Right lobe of liver (tissue), 6 donors: ENCODE results near the gene SLU7. TPM values are rescaled to one million over a fixed set of nuclear protein-coding genes. Genes with fewer than 3 reads are reported as not detected.

Source experiments
- ATAC-seq, 4 donors: fragments of 200-7000 bp; cut with Tn5 transposase; one replicate each; pipeline ENCODE4 v1.9.1; 2020; ENCODE audit warnings: mild to moderate bottlenecking in 4 of 4, moderate library complexity in 4 of 4
- DNase-seq, 3 donors: peaks; one replicate each; pipeline ENCODE4 v3.0.0-alpha.2; 2020
- H3K27ac ChIP-seq, 3 donors: fragments of 200-600 bp; one replicate each; pipeline ENCODE4 v1.8.0; 2022
- H3K27me3 ChIP-seq, 2 donors: fragments of 200-600 bp; one replicate each; pipeline ENCODE4 v1.8.0; 2022
- H3K36me3 ChIP-seq, 4 donors: fragments of 200-600 bp; sonication (generic) in 1 of 4; one replicate each; pipeline versions ENCODE4 v1.5.1 to v1.8.0; 2017 to 2022; ENCODE audit warnings: control low read depth in 1 of 4
- H3K4me1 ChIP-seq, 4 donors: fragments of 200-600 bp; sonication (generic) in 1 of 4; one replicate each; pipeline versions ENCODE4 v1.5.1 to v1.8.0; 2017 to 2022; ENCODE audit warnings: control low read depth in 1 of 4
- H3K4me3 ChIP-seq, 3 donors: fragments of 200-600 bp; one replicate each; pipeline ENCODE4 v1.8.0; 2022
- H3K9me3 ChIP-seq, 4 donors: fragments of 200-600 bp; sonication (generic) in 1 of 4; one replicate each; pipeline versions ENCODE4 v1.5.1 to v1.8.0; 2017 to 2022; ENCODE audit warnings: control low read depth in 1 of 4
- POLR2A ChIP-seq: fragments of 450-650 bp; IDR thresholded peaks from one replicate; pipeline ENCODE4 v1.6.1; 2017; ENCODE audit warnings: antibody characterized with exemption, mild to moderate bottlenecking
- WGBS: methylation state at CpG from one replicate; pipeline ENCODE4 v1.1.6; 2018; ENCODE audit warnings: low coverage, low lambda C conversion rate; ENCODE audit not compliant: insufficient coverage; ENCODE audit errors: missing lambda C conversion rate; 5-methylcytosine and 5-hydroxymethylcytosine counted together
- intact Hi-C, 2 donors: fragments of 100-400 bp; cut with DNase I; formaldehyde crosslinking; loops; one replicate each; pipeline versions ENCODE4 v1.11.2 to v1.14.1; 2022
- total RNA-seq, 6 experiments: library from RNA; depleted of rRNA in 2 of 6; stranded (reverse); fragments of >200 nt in 2 of 6; fragmentation: NEBNext Ultra II Directional in 3 of 6; extraction: Animal tissue kit (Norgen Biotek cat#: 25700) in 3 of 6; gene quantifications; one replicate each; pipeline versions ENCODE4 v1.1.0 to v1.2.4, GENCODE V29; 2016 to 2023
- TF ChIP-seq, protein P1 (sequence below), 4 donors: fragments of 200-600 bp in 3 of 4; fragments of 450-650 bp in 1 of 4; IDR thresholded peaks; one replicate each; pipeline versions ENCODE4 v1.5.1 to v1.8.0; 2016 to 2022; ENCODE audit warnings: antibody characterized with exemption in 4 of 4, mild to moderate bottlenecking in 2 of 4
- donor health status: DM: no; HTN: yes; CAD: no.
- donor health status: DM: no; HTN: no; CAD: no.
- donor health status: DM: no; HTN: no; CAD: no.
- donor health status: DM: no; HTN: yes; CAD: no.
- donor health status: DM: no; HTN: yes; CAD: no.

The SLU7 gene
- total RNA-seq, 6 experiments from 2014 or later, result 11.6 to 19.4 (median 17.0) TPM

DNA sequence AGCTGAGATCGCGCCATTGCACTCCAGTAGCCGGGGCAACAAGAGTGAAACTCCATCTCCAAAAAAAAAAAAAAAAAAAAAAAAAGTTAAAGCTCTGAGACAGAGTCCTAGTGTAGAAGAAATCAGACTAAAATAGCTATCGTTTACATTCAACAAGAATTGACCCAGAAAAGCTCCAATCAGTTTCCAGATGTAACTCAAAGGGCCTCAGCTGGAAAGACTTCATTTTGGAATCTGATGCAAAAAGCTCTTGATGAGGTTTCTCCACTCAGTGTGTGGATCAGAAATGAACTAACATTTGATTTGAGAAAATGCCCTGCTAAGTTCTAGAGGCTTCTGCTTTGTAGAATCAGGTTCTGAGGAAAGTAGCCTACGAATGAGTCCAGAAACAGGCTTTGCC lies 41.2 kb downstream of the SLU7 start:
- H3K4me1 ChIP-seq, result no peaks in the 10 kb centered on the region
- no peak for ATAC-seq
- no peak for TF ChIP-seq POLR2A
- TF ChIP-seq, protein P1, sequence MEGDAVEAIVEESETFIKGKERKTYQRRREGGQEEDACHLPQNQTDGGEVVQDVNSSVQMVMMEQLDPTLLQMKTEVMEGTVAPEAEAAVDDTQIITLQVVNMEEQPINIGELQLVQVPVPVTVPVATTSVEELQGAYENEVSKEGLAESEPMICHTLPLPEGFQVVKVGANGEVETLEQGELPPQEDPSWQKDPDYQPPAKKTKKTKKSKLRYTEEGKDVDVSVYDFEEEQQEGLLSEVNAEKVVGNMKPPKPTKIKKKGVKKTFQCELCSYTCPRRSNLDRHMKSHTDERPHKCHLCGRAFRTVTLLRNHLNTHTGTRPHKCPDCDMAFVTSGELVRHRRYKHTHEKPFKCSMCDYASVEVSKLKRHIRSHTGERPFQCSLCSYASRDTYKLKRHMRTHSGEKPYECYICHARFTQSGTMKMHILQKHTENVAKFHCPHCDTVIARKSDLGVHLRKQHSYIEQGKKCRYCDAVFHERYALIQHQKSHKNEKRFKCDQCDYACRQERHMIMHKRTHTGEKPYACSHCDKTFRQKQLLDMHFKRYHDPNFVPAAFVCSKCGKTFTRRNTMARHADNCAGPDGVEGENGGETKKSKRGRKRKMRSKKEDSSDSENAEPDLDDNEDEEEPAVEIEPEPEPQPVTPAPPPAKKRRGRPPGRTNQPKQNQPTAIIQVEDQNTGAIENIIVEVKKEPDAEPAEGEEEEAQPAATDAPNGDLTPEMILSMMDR (IDR thresholded peaks at IDR 0.05), result no peak
- DNase-seq, result no peak
- WGBS, result 69% methylated on average over 3 of the region's 5 CpGs
- intact Hi-C loops, result no loop called here
- H3K36me3 ChIP-seq, result no peaks in the 10 kb centered on the region
- H3K27me3 ChIP-seq, result no peaks in the 10 kb centered on the region
- H3K27ac ChIP-seq, result no peak overlapping the region
- no peaks in the 10 kb centered on the region for H3K9me3 ChIP-seq
- no peak overlapping the region for H3K4me3 ChIP-seq

DNA sequence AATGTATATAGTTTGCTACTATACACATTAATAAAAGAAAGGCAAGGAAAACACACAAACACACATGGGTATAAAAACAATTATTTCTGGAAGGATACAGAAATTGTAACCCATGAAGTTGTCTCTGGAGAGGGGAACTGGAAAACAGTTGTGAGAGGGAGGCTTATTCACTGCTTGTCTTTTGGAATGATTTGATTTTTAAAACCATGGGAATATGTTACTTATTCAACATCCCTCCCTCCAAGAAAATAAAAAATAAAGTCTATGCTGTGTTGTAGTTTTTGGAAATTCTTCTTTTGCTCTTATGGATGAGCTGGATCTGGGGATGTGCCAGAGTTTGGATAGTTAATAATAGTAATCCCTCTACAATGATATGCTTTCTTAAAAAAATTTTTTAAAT lies 42.5 kb downstream of the SLU7 start:
- Histone ChIP-seq H3K4me3 (no peak overlapping the region), H3K36me3 (no peaks in the 10 kb centered on the region), H3K27ac (no peak overlapping the region), H3K9me3 (no peaks in the 10 kb centered on the region), H3K4me1 (no peaks in the 10 kb centered on the region), H3K27me3 (no peaks in the 10 kb centered on the region)
- TF ChIP-seq, protein P1 (IDR thresholded peaks at IDR 0.05), result no peak
- TF ChIP-seq POLR2A, result no peak
- ATAC-seq (no peak), DNase-seq (no peak)
- intact Hi-C loops, result no loop called here

DNA sequence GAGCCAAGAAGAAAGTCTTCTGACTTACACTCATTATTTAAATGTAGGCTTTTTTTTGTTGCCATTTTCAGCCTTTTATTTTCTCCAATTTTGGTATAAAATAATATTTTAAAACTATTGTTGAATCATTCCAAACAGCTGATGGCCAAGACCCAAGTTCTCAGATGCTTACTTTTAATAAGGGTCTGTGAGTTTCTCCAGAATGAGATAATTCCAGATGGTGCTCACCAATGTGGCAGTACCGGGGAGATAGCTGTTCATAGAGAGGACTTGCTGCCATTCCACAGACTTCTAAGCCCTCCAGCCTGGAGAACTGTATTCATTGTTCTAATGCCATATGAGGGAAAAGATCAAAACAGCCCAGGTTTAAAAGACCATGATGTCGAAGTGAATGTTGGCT lies 43.2 kb downstream of the SLU7 start:
- intact Hi-C loops, result no loop called here
- no peaks in the 10 kb centered on the region for H3K27me3 ChIP-seq
- H3K4me1 ChIP-seq, result no peaks in the 10 kb centered on the region
- H3K27ac ChIP-seq, result no peak overlapping the region
- TF ChIP-seq, protein P1 (IDR thresholded peaks at IDR 0.05), result no peak
- 58% methylated on average over 2 of the region's 2 CpGs for WGBS
- no peaks in the 10 kb centered on the region for H3K9me3 ChIP-seq
- no peak overlapping the region for H3K4me3 ChIP-seq
- ATAC-seq, result no peak
- DNase-seq, result no peak
- H3K36me3 ChIP-seq, result no peaks in the 10 kb centered on the region

DNA sequence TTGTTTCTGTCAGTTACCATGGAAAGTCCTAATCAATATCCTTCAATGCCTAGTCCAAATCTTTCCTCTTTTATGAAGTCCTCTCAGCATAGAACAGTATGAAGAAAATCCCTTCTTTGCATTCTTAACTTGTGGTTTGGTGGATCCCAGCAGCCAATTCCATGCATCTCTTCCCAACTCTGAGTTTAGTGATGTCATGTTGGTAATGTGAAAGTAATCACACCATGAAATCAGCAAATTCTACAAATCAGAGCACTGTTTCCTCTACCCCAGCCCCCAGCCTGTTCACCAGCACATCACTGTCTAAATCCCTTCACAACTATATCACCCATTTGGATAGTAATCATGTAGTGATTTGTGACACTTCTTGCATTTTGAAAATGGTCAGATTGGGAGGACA lies 43.7 kb downstream of the SLU7 start:
- TF ChIP-seq, protein P1 (IDR thresholded peaks at IDR 0.05), result no peak
- no peak for TF ChIP-seq POLR2A
- Histone ChIP-seq H3K27me3 (no peaks in the 10 kb centered on the region), H3K9me3 (no peaks in the 10 kb centered on the region), H3K27ac (no peak overlapping the region), H3K4me3 (no peak overlapping the region), H3K4me1 (peaks cover 0 to 4% (median 0%) of the 10 kb centered on the region in 4 donors), H3K36me3 (no peaks in the 10 kb centered on the region)
- intact Hi-C loops, result no loop called here
- no peak for ATAC-seq
- no peak for DNase-seq

DNA sequence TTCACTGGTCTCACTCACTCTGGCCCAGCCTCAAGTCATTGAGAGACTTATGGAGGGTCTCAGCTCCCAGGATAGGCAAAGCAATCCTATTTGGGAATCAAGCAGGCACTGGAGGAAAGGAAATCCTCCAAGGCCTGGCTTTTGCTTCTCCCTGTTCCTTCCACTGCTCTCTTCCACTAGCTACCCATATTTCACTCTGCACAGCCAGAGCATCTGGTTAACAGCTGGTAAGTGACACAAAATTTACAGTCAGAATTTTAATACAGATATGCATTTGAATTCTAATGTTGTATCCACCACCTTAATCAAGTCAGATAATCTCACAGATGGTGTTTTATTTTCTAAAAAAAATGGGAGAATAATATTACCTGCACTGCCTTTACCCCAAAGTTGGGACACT lies 47.6 kb downstream of the SLU7 start:
- ATAC-seq, result no peak
- intact Hi-C loops, result no loop called here
- Histone ChIP-seq H3K27me3 (no peaks in the 10 kb centered on the region), H3K27ac (no peak overlapping the region), H3K9me3 (no peaks in the 10 kb centered on the region), H3K36me3 (no peaks in the 10 kb centered on the region), H3K4me3 (no peak overlapping the region), H3K4me1 (peaks cover 0 to 8% (median 0%) of the 10 kb centered on the region in 4 donors)
- TF ChIP-seq POLR2A, result no peak
- TF ChIP-seq, protein P1 (IDR thresholded peaks at IDR 0.05), result no peak
- no peak for DNase-seq
